K562 (cell line): ENCODE data around the gene PPP6C.

Experiments used
- JUNB ChIP-seq: fragments of 450-650 bp; formaldehyde crosslinking; conservative IDR thresholded peaks from 2 replicates; pipeline ENCODE4 v1.4.0; 2020; ENCODE audit warnings: mild to moderate bottlenecking
- POLR2AphosphoS5 ChIP-seq: IDR thresholded peaks from 2 replicates; pipeline ENCODE4 v1.6.1; 2011; ENCODE audit warnings: mild to moderate bottlenecking, low read depth, low read length, moderate library complexity; ENCODE audit not compliant: control insufficient read depth, insufficient read depth
- SRF ChIP-seq, 2 experiments: fragments of 250-450, 450-650 bp in 1 of 2; sonication (Bioruptor Pico) in 1 of 2; sonication (generic) in 1 of 2; formaldehyde crosslinking; IDR thresholded peaks; 2 replicates each; pipeline versions ENCODE4 v1.5.0 to v1.5.1; 2020 to 2022; ENCODE audit warnings: mild to moderate bottlenecking in 1 of 2, missing genetic modification reagents in 1 of 2

DNA sequence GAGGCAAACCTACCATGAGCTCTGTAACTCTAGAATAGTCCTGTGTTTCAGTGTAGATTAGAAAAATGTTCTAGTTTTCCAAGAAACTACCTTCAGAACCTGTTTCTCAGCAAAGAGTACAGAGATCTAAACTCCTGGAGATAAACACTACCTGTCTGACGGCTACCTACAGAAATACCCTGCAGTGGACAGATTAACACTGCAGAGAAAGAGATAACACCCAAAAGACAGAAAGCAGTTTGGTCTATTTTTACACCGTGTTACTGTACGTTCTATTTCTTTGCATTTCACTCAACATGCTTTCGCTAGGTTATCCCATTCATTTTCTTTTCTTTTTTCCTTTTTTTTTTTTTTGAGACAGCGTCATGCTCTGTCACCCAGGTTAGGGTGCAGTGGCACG, 57.8 kb downstream of the PPP6C start:
- TF ChIP-seq POLR2AphosphoS5 (peak; percentile 78), SRF (CRISPR knock-in tag; IDR thresholded peaks at IDR 0.05) (no peak), JUNB (no peak)
